ENCODE measurements around the gene L3MBTL1.

The L3MBTL1 gene

GRCh38 chr20:43507150-43508080 lies at the start of gene L3MBTL1:
Gene L3MBTL1, plus strand, starts transcription at chr20:43507697. Its CDS starts 5,807 bp downstream, at chr20:43513504.
- in situ Hi-C loops (cut with HindIII; ENCODE audit: low sequenced_read_pairs): no loop called here
- no peak for DNase-seq (ENCODE audit: low read depth)
- H3K4me3 ChIP-seq (ENCODE audit: low read depth, low read length): peak within 1 kb of the TSS; percentile 55
- no peak for TF ChIP-seq CTCF (IDR thresholded peaks at IDR 0.05; ENCODE audit: low read depth, low read length, missing control alignments)

- in situ Hi-C loops (cut with HindIII; ENCODE audit: low sequenced_read_pairs): no loop called here
- TF ChIP-seq CTCF (IDR thresholded peaks at IDR 0.05; ENCODE audit: low read depth, low read length, missing control alignments): no peak
- no peak for DNase-seq (ENCODE audit: low read depth)
- H3K4me3 ChIP-seq (ENCODE audit: low read depth, low read length): peak overlapping the region; percentile 93
These were observed 49.0 kb upstream of the L3MBTL1 start for GRCh38 chr20:43458422-43458924.

GRCh38 chr20:43459022-43459942 lies 48.2 kb upstream of the L3MBTL1 start:
- no peak for TF ChIP-seq CTCF (IDR thresholded peaks at IDR 0.05; ENCODE audit: low read depth, low read length, missing control alignments)
- in situ Hi-C loops (cut with HindIII; ENCODE audit: low sequenced_read_pairs): no loop called here
- H3K4me3 ChIP-seq (ENCODE audit: low read depth, low read length): peak overlapping the region; percentile 93
- no peak for DNase-seq (ENCODE audit: low read depth)

- H3K4me3 ChIP-seq (ENCODE audit: low read depth, low read length): no peak overlapping the region
- TF ChIP-seq CTCF (IDR thresholded peaks at IDR 0.05; ENCODE audit: low read depth, low read length, missing control alignments): no peak
- no peak for DNase-seq (ENCODE audit: low read depth)
- in situ Hi-C loops (cut with HindIII; ENCODE audit: low sequenced_read_pairs): no loop called here
These were observed 47.2 kb upstream of the L3MBTL1 start for GRCh38 chr20:43460172-43460829.

GRCh38 chr20:43460830-43461200 lies 46.7 kb upstream of the L3MBTL1 start:
- no peak for DNase-seq (ENCODE audit: low read depth)
- in situ Hi-C loops (cut with HindIII; ENCODE audit: low sequenced_read_pairs): no loop called here
- TF ChIP-seq CTCF (IDR thresholded peaks at IDR 0.05; ENCODE audit: low read depth, low read length, missing control alignments): no peak
- no peak overlapping the region for H3K4me3 ChIP-seq (ENCODE audit: low read depth, low read length)

Data from astrocyte of the cerebellum (primary cell).